Measurements from ENCODE around the gene CRNN.

CRNN gene

GRCh38 chr1:152398812-152399698 lies 15.0 kb downstream of the CRNN start:
- no peak for TF ChIP-seq CTCF (IDR thresholded peaks at IDR 0.05; ENCODE audit: unreplicated experiment in 3 of 3)
- Mint-ChIP-seq H3K36me3 (ENCODE audit: low read depth) (no peaks in the 10 kb centered on the region), H3K4me3 (no peak overlapping the region), H3K27ac (no peak overlapping the region), H3K9me3 (peaks cover 16% of the 10 kb centered on the region), H3K27me3 (ENCODE audit: low read depth) (no peaks in the 10 kb centered on the region), H3K4me1 (no peaks in the 10 kb centered on the region)

- Mint-ChIP-seq H3K27me3 (ENCODE audit: low read depth) (no peaks in the 10 kb centered on the region), H3K27ac (no peak overlapping the region), H3K4me1 (no peaks in the 10 kb centered on the region), H3K9me3 (peaks cover 19% of the 10 kb centered on the region), H3K4me3 (no peak overlapping the region), H3K36me3 (ENCODE audit: low read depth) (no peaks in the 10 kb centered on the region)
- no peak for TF ChIP-seq CTCF (IDR thresholded peaks at IDR 0.05; ENCODE audit: unreplicated experiment in 3 of 3)
Observed at GRCh38 chr1:152397474-152397873, 16.6 kb downstream of the CRNN start.

- TF ChIP-seq CTCF (IDR thresholded peaks at IDR 0.05; ENCODE audit: unreplicated experiment in 3 of 3): no peak
- Mint-ChIP-seq H3K9me3 (peaks cover 26% of the 10 kb centered on the region), H3K4me3 (no peak overlapping the region), H3K36me3 (ENCODE audit: low read depth) (no peaks in the 10 kb centered on the region), H3K4me1 (no peaks in the 10 kb centered on the region), H3K27ac (no peak overlapping the region), H3K27me3 (ENCODE audit: low read depth) (no peaks in the 10 kb centered on the region)
Observed at GRCh38 chr1:152394151-152394550, 19.9 kb downstream of the CRNN start.

- Mint-ChIP-seq H3K27me3 (ENCODE audit: low read depth) (no peaks in the 10 kb centered on the region), H3K36me3 (ENCODE audit: low read depth) (no peaks in the 10 kb centered on the region), H3K4me1 (no peaks in the 10 kb centered on the region), H3K4me3 (no peak overlapping the region), H3K27ac (no peak overlapping the region), H3K9me3 (peaks cover 31% of the 10 kb centered on the region)
- no peak for TF ChIP-seq CTCF (IDR thresholded peaks at IDR 0.05; ENCODE audit: unreplicated experiment in 3 of 3)
Observed at GRCh38 chr1:152392909-152393308, 21.2 kb downstream of the CRNN start.

- TF ChIP-seq CTCF (IDR thresholded peaks at IDR 0.05; ENCODE audit: unreplicated experiment in 3 of 3): no peak
- H3K27me3 Mint-ChIP-seq (ENCODE audit: low read depth): no peaks in the 10 kb centered on the region
- no peak overlapping the region for H3K27ac Mint-ChIP-seq
- H3K4me1 Mint-ChIP-seq: no peaks in the 10 kb centered on the region
- H3K9me3 Mint-ChIP-seq: peaks cover 28% of the 10 kb centered on the region
- no peaks in the 10 kb centered on the region for H3K36me3 Mint-ChIP-seq (ENCODE audit: low read depth)
- H3K4me3 Mint-ChIP-seq: no peak overlapping the region
Observed at GRCh38 chr1:152388889-152389288, 25.2 kb downstream of the CRNN start.

- Mint-ChIP-seq H3K9me3 (peaks cover 24% of the 10 kb centered on the region), H3K27me3 (ENCODE audit: low read depth) (no peaks in the 10 kb centered on the region), H3K27ac (no peak overlapping the region), H3K4me1 (no peaks in the 10 kb centered on the region), H3K4me3 (no peak overlapping the region), H3K36me3 (ENCODE audit: low read depth) (no peaks in the 10 kb centered on the region)
- no peak for TF ChIP-seq CTCF (IDR thresholded peaks at IDR 0.05; ENCODE audit: unreplicated experiment in 3 of 3)
Observed at GRCh38 chr1:152386940-152387339, 27.1 kb downstream of the CRNN start.
